HepG2 (cell line): ENCODE measurements around the gene SNX4. TPM values are rescaled to one million over a fixed set of nuclear protein-coding genes. Genes with fewer than 3 reads are reported as not detected.

Experiments used
- ATAC-seq: fragments of 200-7000 bp; cut with Tn5 transposase; 3 replicates; pipeline ENCODE4 v1.9.1; 2020; ENCODE audit warnings: mild to moderate bottlenecking, moderate library complexity
- BruUV-seq: library from RNA; stranded (reverse); fragments of 400-500 nt; replicated peaks from 2 replicates; lab custom pipeline; 2021; lab: Mats Ljungman, UMichigan
- CTCF ChIA-PET: fragments of 300-600 bp; formaldehyde crosslinking; extraction: SDS; loops from one replicate; lab custom pipeline; 2021; ENCODE audit warnings: low total read pairs, inconsistent platforms, low intra/inter-chr PET ratio; lab: Yijun Ruan, JAX
- POLR2A ChIA-PET: fragments of 350-600 bp; sonication (Branson Sonifier 250); formaldehyde crosslinking; loops from one replicate; lab custom pipeline; 2020; ENCODE audit warnings: antibody characterized with exemption, inconsistent platforms; lab: Yijun Ruan, JAX
- DNase-seq: peaks from one replicate; pipeline ENCODE4 v3.0.0-alpha.2; 2015; ENCODE audit warnings: low spot score
- FAIRE-seq: peaks from 3 replicates; lab custom pipeline; 2011; peaks lifted over from hg19 to GRCh38; lab: Jason Lieb, UNC
- H2AFZ ChIP-seq: one replicate; pipeline ENCODE4 v1.6.1; 2011; ENCODE audit warnings: low read length, inconsistent platforms
- H3K27ac ChIP-seq: fragments of 300-600 bp; 3 replicates; pipeline ENCODE4 v1.8.0; 2011; ENCODE audit warnings: mixed run types, mild to moderate bottlenecking, mixed read lengths, low read length, inconsistent platforms; ENCODE audit not compliant: insufficient read depth; ENCODE audit errors: extremely low read length
- H3K27me3 ChIP-seq, 2 experiments: fragments of 200-600 bp in 1 of 2; 2 replicates in 1 of 2; 3 replicates in 1 of 2; pipeline versions ENCODE4 v1.6.0 to v1.8.0; 2011; ENCODE audit warnings: low read length in 2 of 2, mild to moderate bottlenecking in 2 of 2, moderate library complexity in 2 of 2, inconsistent platforms in 1 of 2; ENCODE audit not compliant: insufficient read depth in 2 of 2, control insufficient read depth in 1 of 2
- H3K36me3 ChIP-seq, 2 experiments: fragments of 200-600 bp in 1 of 2; replicated peaks in 1 of 2; 2 replicates in 1 of 2; 3 replicates in 1 of 2; pipeline versions ENCODE4 v1.5.1 to v1.8.0; 2011; ENCODE audit warnings: low read length in 2 of 2, inconsistent platforms in 1 of 2; ENCODE audit not compliant: insufficient read depth in 2 of 2, control insufficient read depth in 1 of 2
- H3K4me1 ChIP-seq: 2 replicates; pipeline ENCODE4 v1.5.1; 2012; ENCODE audit warnings: low read length, inconsistent platforms; ENCODE audit not compliant: insufficient read depth
- H3K4me2 ChIP-seq: 2 replicates; pipeline ENCODE4 v1.6.0; 2011; ENCODE audit warnings: low read depth, low read length, inconsistent platforms
- H3K4me3 ChIP-seq, 3 experiments: fragments of 200-600 bp in 1 of 3; sonication (generic), shearing (Covaris generic) in 1 of 3; replicated peaks in 1 of 3; 2 replicates each; pipeline ENCODE4 v1.5.1; 2011 to 2016; ENCODE audit warnings: low read length in 3 of 3, inconsistent platforms in 2 of 3, low read depth in 2 of 3, mild to moderate bottlenecking in 2 of 3, control low read depth in 1 of 3, mixed read lengths in 1 of 3; ENCODE audit not compliant: insufficient read depth in 1 of 3
- H3K79me2 ChIP-seq: one replicate; pipeline ENCODE4 v1.6.1; 2011; ENCODE audit warnings: low read length, inconsistent platforms; ENCODE audit not compliant: insufficient read depth
- H3K9ac ChIP-seq: 2 replicates; pipeline ENCODE4 v1.6.0; 2011; ENCODE audit warnings: mild to moderate bottlenecking, low read depth, low read length, inconsistent platforms; ENCODE audit not compliant: insufficient read depth
- H3K9me3 ChIP-seq: 2 replicates; pipeline ENCODE4 v1.5.1; 2012; ENCODE audit warnings: mild to moderate bottlenecking, low read length
- H4K20me1 ChIP-seq: 2 replicates; pipeline ENCODE4 v1.6.0; 2011; ENCODE audit warnings: inconsistent platforms, mild to moderate bottlenecking, low read length, moderate library complexity; ENCODE audit not compliant: insufficient read depth
- GABPB1 ChIP-seq: IDR thresholded peaks from 2 replicates; pipeline ENCODE4 v1.6.1; 2016; ENCODE audit warnings: mild to moderate bottlenecking, missing genetic modification reagents, moderate library complexity, missing compliant biosample characterization
- HOXA7 ChIP-seq: sonication (generic); formaldehyde crosslinking; IDR thresholded peaks from 2 replicates; pipeline ENCODE4 v1.8.1; 2022; ENCODE audit warnings: mild to moderate bottlenecking, missing genetic modification reagents, moderate library complexity
- MYNN ChIP-seq: sonication (generic); formaldehyde crosslinking; IDR thresholded peaks from 2 replicates; pipeline ENCODE4 v1.4.0; 2020; ENCODE audit warnings: mild to moderate bottlenecking, low read depth, missing genetic modification reagents
- NR2C2 ChIP-seq: sonication (generic); formaldehyde crosslinking; IDR thresholded peaks from 2 replicates; pipeline ENCODE4 v1.4.0; 2020; ENCODE audit warnings: missing genetic modification reagents, mild to moderate bottlenecking, moderate library complexity, borderline replicate concordance
- ZNF619 ChIP-seq: sonication (generic); formaldehyde crosslinking; IDR thresholded peaks from 2 replicates; pipeline ENCODE4 v1.4.0; 2020; ENCODE audit warnings: mild to moderate bottlenecking, missing genetic modification reagents
- WGBS: methylation state at CpG from one replicate; pipeline ENCODE4 v1.1.6; 2017; ENCODE audit warnings: low lambda C conversion rate; 5-methylcytosine and 5-hydroxymethylcytosine counted together
- in situ Hi-C: cut with HindIII; loops from 2 replicates; pipeline ENCODE4 v1.10.0; 2017; ENCODE audit warnings: low pct_unique_long_range_greater_than_20kb; ENCODE audit not compliant: extremely low pct_ligation_motif_present
- intact Hi-C: fragments of 100-400 bp; cut with micrococcal nuclease; formaldehyde crosslinking; loops from one replicate; pipeline ENCODE4 v1.10.0; 2022; ENCODE audit not compliant: unreplicated experiment
- polyA plus RNA-seq, 8 experiments: library from polyadenylated mRNA; depleted of rRNA in 3 of 8; stranded (reverse) in 7 of 8; unstranded in 1 of 8; fragments of >200 nt; fragmentation: Illumina TruSeq in 4 of 8; extraction: Trizol in 4 of 8; gene quantifications; 2 replicates each; pipeline versions ENCODE4 v1.2.1 to v1.2.3, GENCODE V29; 2011 to 2016; ENCODE audit warnings: low read depth in 4 of 8, missing spikeins in 1 of 8, mixed read lengths in 1 of 8; ENCODE audit not compliant: insufficient read depth in 1 of 8
- total RNA-seq, 5 experiments: library from RNA; depleted of rRNA; stranded (reverse); fragments of >200 nt; fragmentation: Illumina TruSeq; extraction: Trizol; gene quantifications; 2 replicates each; pipeline ENCODE4 v1.2.3, GENCODE V29; 2016; ENCODE audit warnings: low read depth in 1 of 5
- TF ChIP-seq, protein P1 (sequence below): sonication (generic); formaldehyde crosslinking; IDR thresholded peaks from 2 replicates; pipeline ENCODE4 v1.8.1; 2023; ENCODE audit warnings: missing genetic modification reagents, inconsistent platforms, borderline replicate concordance

Gene SNX4
- total and polyA plus RNA-seq, 2 of the 13 experiments (the other 11 are each of a cell fraction or from before 2014, with no cell fraction given): 18.1 to 73.6 TPM

DNA sequence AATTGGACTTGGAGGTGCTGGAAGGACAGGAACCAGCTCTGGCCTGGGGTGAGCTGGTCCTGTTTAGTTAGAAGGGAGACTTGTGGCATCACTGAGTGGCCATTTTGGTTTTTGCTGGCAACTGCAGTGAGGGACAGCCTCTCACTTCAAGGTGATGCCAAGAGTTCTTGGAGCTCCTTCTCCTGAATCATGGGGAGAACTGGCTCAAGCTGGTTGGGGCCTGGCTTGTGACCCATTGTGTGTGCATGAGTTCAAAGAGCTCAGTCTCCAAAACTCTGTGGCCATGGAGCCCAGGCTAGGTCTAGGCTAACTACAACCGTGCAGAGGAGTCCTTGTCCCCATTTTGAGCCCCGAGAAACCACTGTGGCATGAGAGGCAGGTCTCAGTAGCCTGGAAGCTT is 84.8 kb downstream of the SNX4 start (continued):
- TF ChIP-seq HOXA7 (CRISPR knock-in tag) (no peak), MYNN (CRISPR knock-in tag) (no peak), GABPB1 (no peak)
- TF ChIP-seq, protein P1, sequence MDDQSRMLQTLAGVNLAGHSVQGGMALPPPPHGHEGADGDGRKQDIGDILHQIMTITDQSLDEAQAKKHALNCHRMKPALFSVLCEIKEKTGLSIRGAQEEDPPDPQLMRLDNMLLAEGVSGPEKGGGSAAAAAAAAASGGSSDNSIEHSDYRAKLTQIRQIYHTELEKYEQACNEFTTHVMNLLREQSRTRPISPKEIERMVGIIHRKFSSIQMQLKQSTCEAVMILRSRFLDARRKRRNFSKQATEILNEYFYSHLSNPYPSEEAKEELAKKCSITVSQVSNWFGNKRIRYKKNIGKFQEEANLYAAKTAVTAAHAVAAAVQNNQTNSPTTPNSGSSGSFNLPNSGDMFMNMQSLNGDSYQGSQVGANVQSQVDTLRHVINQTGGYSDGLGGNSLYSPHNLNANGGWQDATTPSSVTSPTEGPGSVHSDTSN (CRISPR knock-in tag): no peak

DNA sequence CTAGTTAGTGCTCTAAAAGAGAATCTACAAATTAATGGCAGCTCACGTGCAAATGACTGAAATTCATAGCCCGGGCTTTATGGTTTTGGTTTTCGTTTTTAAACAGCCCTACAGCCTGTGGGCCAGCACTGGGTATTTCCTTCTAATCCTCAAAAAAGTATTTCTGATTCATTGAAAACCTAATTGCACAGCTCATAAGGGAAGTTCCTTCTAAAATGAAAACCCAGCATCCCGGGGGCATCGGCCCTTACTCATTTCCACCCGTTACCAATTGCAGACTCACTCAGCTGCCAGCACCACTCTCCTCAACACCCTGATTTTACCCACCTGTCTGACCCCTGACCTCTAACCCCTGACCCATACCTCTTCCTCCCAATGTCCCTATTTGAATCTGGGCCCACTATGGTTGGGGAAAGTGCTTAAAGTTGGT is 85.4 kb downstream of the SNX4 start:
- Histone ChIP-seq H3K79me2 (no peaks in the 10 kb centered on the region), H3K9ac (no peak overlapping the region), H3K4me1 (peaks cover 49% of the 10 kb centered on the region), H3K4me2 (no peak overlapping the region), H3K27ac (no peak overlapping the region), H2AFZ (no peak overlapping the region), H3K9me3 (no peaks in the 10 kb centered on the region), H3K4me3 (no peak overlapping the region), H3K36me3 (no peaks in the 10 kb centered on the region), H4K20me1 (no peaks in the 10 kb centered on the region), H3K27me3 (no peaks in the 10 kb centered on the region; a peak in 1 of 5 replicates)
- FAIRE-seq: no peak
- BruUV-seq: no TSS peak
- DNase-seq: no peak
- WGBS: 78% methylated on average over 6 of the region's 6 CpGs
- peak; percentile 27; the same call in 1 of the 2 replicates for TF ChIP-seq NR2C2
- no peak for TF ChIP-seq ZNF619
- ChIA-PET POLR2A (no interaction called here), CTCF (no interaction called here)
- in situ Hi-C loops: loop anchor here (25.0 kb wide), 1 partner anchor 447 kb away; no protein-coding TSS in a partner anchor
- intact Hi-C loops: loop anchor here (5.0 kb wide), 1 partner anchor 57 kb away; the partner anchor contains the start of gene ZNF148
- ATAC-seq: no peak
